ENCODE measurements around the gene CHD9. TPM values are rescaled to one million over a fixed set of nuclear protein-coding genes. Genes with fewer than 3 reads are reported as not detected.

Gene CHD9
- total and polyA plus RNA-seq, 9 of the 15 experiments (the other 6 are each of a cell fraction or from before 2014, with no cell fraction given), result 29.0 to 69.3 (median 40.6) TPM

DNA sequence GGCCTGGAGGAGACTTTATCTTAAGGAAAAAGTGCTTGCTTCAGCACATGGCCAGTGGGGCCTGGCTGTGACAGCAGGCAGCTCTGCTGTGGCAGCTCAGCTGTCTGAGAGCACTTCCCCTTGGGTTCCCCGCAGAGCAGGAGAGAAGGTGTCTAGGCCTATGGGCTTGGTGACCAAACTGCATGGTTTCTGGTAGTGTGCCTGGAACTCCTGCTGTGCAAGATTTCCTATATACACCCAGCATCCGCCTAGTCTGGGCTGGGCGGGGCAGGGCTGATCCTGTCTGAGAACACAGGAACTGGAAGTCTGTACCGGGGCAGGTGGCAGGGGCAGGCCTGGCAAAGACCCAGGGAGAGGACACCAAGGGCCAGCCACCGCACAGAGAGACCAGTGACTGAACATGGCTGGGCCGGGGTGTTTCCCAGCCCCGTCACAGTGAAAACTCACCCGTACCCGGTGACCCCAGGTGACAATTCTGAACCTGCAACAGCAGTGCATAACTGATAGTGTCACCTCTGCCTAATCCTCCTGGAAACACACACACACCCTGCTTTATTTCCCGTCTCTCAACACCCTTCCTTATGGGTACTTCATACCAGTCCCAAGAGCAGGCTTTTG lies 39.3 kb downstream of the CHD9 start (continued):
- TF ChIP-seq, protein P1, sequence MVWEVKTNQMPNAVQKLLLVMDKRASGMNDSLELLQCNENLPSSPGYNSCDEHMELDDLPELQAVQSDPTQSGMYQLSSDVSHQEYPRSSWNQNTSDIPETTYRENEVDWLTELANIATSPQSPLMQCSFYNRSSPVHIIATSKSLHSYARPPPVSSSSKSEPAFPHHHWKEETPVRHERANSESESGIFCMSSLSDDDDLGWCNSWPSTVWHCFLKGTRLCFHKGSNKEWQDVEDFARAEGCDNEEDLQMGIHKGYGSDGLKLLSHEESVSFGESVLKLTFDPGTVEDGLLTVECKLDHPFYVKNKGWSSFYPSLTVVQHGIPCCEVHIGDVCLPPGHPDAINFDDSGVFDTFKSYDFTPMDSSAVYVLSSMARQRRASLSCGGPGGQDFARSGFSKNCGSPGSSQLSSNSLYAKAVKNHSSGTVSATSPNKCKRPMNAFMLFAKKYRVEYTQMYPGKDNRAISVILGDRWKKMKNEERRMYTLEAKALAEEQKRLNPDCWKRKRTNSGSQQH (CRISPR knock-in tag; IDR thresholded peaks at IDR 0.05), result no peak
- TF ChIP-seq NFIC (IDR thresholded peaks at IDR 0.05) (peak; percentile 26; the same call in 1 of the 2 replicates), MCM5 (IDR thresholded peaks at IDR 0.05; ENCODE audit: low read depth) (no peak), SREBF1 (IDR thresholded peaks at IDR 0.05; ENCODE audit: borderline replicate concordance, low read depth, low read length) (no peak), FOXA3 (CRISPR knock-in tag; conservative IDR thresholded peaks at IDR 0.05 in 1 of 2, IDR thresholded peaks at IDR 0.05 in 1 of 2) (0 out of 4 replicates have a peak, but pooled peaks of 1 of the 2 experiments have one; percentile 28), TRIM24 (IDR thresholded peaks at IDR 0.05) (peak in 1 of 2 experiments; percentile 53; a peak in 1 of 4 replicates), ZC3H8 (IDR thresholded peaks at IDR 0.05) (no peak), ZNF766 (CRISPR knock-in tag; conservative IDR thresholded peaks at IDR 0.05) (no peak), SAFB2 (IDR thresholded peaks at IDR 0.05; ENCODE audit: borderline replicate concordance, low read depth, low read length, severe bottlenecking) (no peak), MXI1 (IDR thresholded peaks at IDR 0.05; ENCODE audit: low read depth, low read length) (no peak), SRSF1 (IDR thresholded peaks at IDR 0.05; ENCODE audit: low read depth, low read length) (no peak), COPS2 (conservative IDR thresholded peaks at IDR 0.05) (no peak), DPF2 (IDR thresholded peaks at IDR 0.05) (0 out of 2 replicates have a peak, but pooled peaks have one; percentile 43), ELF2 (CRISPR knock-in tag; IDR thresholded peaks at IDR 0.05) (no peak), PHTF2 (CRISPR knock-in tag; IDR thresholded peaks at IDR 0.05) (no peak), ZKSCAN1 (IDR thresholded peaks at IDR 0.05; ENCODE audit: low read depth, low read length) (0 out of 2 replicates have a peak, but pooled peaks have one; percentile 13), SPI1 (IDR thresholded peaks at IDR 0.05; ENCODE audit: borderline replicate concordance, low read depth, low read length) (peak; percentile 83)
- TF ChIP-seq, protein P2, sequence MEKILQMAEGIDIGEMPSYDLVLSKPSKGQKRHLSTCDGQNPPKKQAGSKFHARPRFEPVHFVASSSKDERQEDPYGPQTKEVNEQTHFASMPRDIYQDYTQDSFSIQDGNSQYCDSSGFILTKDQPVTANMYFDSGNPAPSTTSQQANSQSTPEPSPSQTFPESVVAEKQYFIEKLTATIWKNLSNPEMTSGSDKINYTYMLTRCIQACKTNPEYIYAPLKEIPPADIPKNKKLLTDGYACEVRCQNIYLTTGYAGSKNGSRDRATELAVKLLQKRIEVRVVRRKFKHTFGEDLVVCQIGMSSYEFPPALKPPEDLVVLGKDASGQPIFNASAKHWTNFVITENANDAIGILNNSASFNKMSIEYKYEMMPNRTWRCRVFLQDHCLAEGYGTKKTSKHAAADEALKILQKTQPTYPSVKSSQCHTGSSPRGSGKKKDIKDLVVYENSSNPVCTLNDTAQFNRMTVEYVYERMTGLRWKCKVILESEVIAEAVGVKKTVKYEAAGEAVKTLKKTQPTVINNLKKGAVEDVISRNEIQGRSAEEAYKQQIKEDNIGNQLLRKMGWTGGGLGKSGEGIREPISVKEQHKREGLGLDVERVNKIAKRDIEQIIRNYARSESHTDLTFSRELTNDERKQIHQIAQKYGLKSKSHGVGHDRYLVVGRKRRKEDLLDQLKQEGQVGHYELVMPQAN (IDR thresholded peaks at IDR 0.05; ENCODE audit: borderline replicate concordance), result no peak
- TF ChIP-seq, protein P3, sequence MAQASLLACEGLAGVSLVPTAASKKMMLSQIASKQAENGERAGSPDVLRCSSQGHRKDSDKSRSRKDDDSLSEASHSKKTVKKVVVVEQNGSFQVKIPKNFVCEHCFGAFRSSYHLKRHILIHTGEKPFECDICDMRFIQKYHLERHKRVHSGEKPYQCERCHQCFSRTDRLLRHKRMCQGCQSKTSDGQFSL (CRISPR knock-in tag; IDR thresholded peaks at IDR 0.05), result no peak
- TF ChIP-seq, protein P3 (tag; IDR thresholded peaks at IDR 0.05), result no peak
- TF ChIP-seq, protein P4, sequence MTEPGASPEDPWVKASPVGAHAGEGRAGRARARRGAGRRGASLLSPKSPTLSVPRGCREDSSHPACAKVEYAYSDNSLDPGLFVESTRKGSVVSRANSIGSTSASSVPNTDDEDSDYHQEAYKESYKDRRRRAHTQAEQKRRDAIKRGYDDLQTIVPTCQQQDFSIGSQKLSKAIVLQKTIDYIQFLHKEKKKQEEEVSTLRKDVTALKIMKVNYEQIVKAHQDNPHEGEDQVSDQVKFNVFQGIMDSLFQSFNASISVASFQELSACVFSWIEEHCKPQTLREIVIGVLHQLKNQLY (CRISPR knock-in tag; conservative IDR thresholded peaks at IDR 0.05), result no peak
